Upper lobe of left lung (tissue), 6 donors: Measurements from ENCODE around the gene TMCC1. TPM values are rescaled to one million over a fixed set of nuclear protein-coding genes. Genes with fewer than 3 reads are reported as not detected.

Experiments
- ATAC-seq, 2 donors: fragments of 200-7000 bp; cut with Tn5 transposase; one replicate each; pipeline ENCODE4 v1.9.1; 2022; ENCODE audit warnings: mild to moderate bottlenecking in 2 of 2, moderate library complexity in 2 of 2; ENCODE audit not compliant: low FRiP score in 2 of 2
- DNase-seq, 2 donors: peaks; one replicate each; pipeline ENCODE4 v3.0.0-alpha.2; 2019 to 2020
- H3K27ac ChIP-seq, 4 donors: fragments of 200-600 bp; sonication (generic); one replicate each; pipeline ENCODE4 v1.5.1; 2016 to 2019
- H3K27me3 ChIP-seq, 4 donors: fragments of 200-600 bp; sonication (generic); one replicate each; pipeline ENCODE4 v1.5.1; 2017 to 2019
- H3K36me3 ChIP-seq, 4 donors: fragments of 200-600 bp; sonication (generic); one replicate each; pipeline ENCODE4 v1.5.1; 2016 to 2019
- H3K4me1 ChIP-seq, 4 donors: fragments of 200-600 bp; sonication (generic); one replicate each; pipeline ENCODE4 v1.5.1; 2018 to 2019
- H3K4me3 ChIP-seq, 4 donors: fragments of 200-600 bp; sonication (generic); one replicate each; pipeline ENCODE4 v1.5.1; 2017 to 2019; ENCODE audit warnings: mild to moderate bottlenecking in 2 of 4, moderate library complexity in 1 of 4
- H3K9me3 ChIP-seq, 4 donors: fragments of 200-600 bp; sonication (generic); one replicate each; pipeline ENCODE4 v1.5.1; 2018 to 2019
- CTCF ChIP-seq, 6 experiments: fragments of 450-650 bp in 4 of 6; fragments of 200-600 bp in 2 of 6; sonication (generic) in 2 of 6; IDR thresholded peaks; one replicate each; pipeline ENCODE4 v1.5.1; 2016 to 2019; ENCODE audit warnings: antibody characterized with exemption in 6 of 6
- EP300 ChIP-seq, 4 donors: sonication (generic); formaldehyde crosslinking; IDR thresholded peaks; one replicate each; pipeline ENCODE4 v1.5.1; 2017; ENCODE audit warnings: antibody characterized with exemption in 4 of 4, control low read depth in 2 of 4
- POLR2A ChIP-seq, 4 donors: fragments of 450-650 bp; IDR thresholded peaks; one replicate each; pipeline ENCODE4 v1.5.1; 2016 to 2017; ENCODE audit warnings: antibody characterized with exemption in 4 of 4, mild to moderate bottlenecking in 2 of 4
- POLR2AphosphoS5 ChIP-seq, 2 donors: sonication (generic); formaldehyde crosslinking; IDR thresholded peaks; one replicate each; pipeline ENCODE4 v1.5.1; 2017; ENCODE audit warnings: antibody characterized with exemption in 2 of 2
- WGBS, 2 donors: methylation state at CpG; one replicate each; pipeline ENCODE4 v1.1.5; 2017 to 2018; 5-methylcytosine and 5-hydroxymethylcytosine counted together
- total RNA-seq, 6 donors: library from RNA; depleted of rRNA in 4 of 6; stranded (reverse); fragments of >200 nt in 4 of 6; gene quantifications; one replicate each; pipeline versions ENCODE4 v1.1.0 to v1.2.1, GENCODE V29; 2016 to 2021
- donor health status: DM: no; HTN: no; CAD: no; lungs with moderate emphysema.
- donor health status: DM: no; HTN: yes; CAD: no; lungs with severe emphysema.

The TMCC1 gene
- total RNA-seq, 6 donors from 2014 or later = 16.9 to 39.2 (median 27.9) TPM

- no peaks in the 10 kb centered on the region for H3K36me3 ChIP-seq
- 83 to 87% methylated on average over 2 of the region's 2 CpGs for WGBS, 2 donors
Observed at GRCh38 chr3:129845956-129846355, 47.6 kb downstream of the TMCC1 start.

GRCh38 chr3:129840707-129841360 is 52.7 kb downstream of the TMCC1 start:
- Histone ChIP-seq H3K27me3 (no peaks in the 10 kb centered on the region), H3K27ac (no peak overlapping the region), H3K4me1 (peaks cover 7 to 13% (median 12%) of the 10 kb centered on the region in 4 donors), H3K9me3 (peaks cover 0 to 6% (median 1%) of the 10 kb centered on the region in 4 donors), H3K4me3 (no peak overlapping the region), H3K36me3 (no peaks in the 10 kb centered on the region)
- no peak for TF ChIP-seq CTCF (IDR thresholded peaks at IDR 0.05)
- TF ChIP-seq POLR2A (IDR thresholded peaks at IDR 0.05) = no peak
- TF ChIP-seq POLR2AphosphoS5 (IDR thresholded peaks at IDR 0.05) = no peak
- TF ChIP-seq EP300 (IDR thresholded peaks at IDR 0.05) = no peak
- no peak for ATAC-seq
- 93 to 97% methylated on average over 5 of the region's 5 CpGs for WGBS, 2 donors
- DNase-seq = no peak

More at GRCh38 chr3:129845956-129846355, 47.6 kb downstream of the TMCC1 start:
- ATAC-seq = no peak
- H3K9me3 ChIP-seq = peaks cover 0 to 6% (median 1%) of the 10 kb centered on the region in 4 donors
- H3K27me3 ChIP-seq = no peaks in the 10 kb centered on the region
- no peak overlapping the region for H3K4me3 ChIP-seq
- no peak for TF ChIP-seq POLR2A (IDR thresholded peaks at IDR 0.05)
- TF ChIP-seq EP300 (IDR thresholded peaks at IDR 0.05) = no peak
- TF ChIP-seq CTCF (IDR thresholded peaks at IDR 0.05) = no peak
- TF ChIP-seq POLR2AphosphoS5 (IDR thresholded peaks at IDR 0.05) = no peak
- DNase-seq = no peak
- no peak overlapping the region for H3K27ac ChIP-seq
- H3K4me1 ChIP-seq = peaks cover 0 to 3% (median 0%) of the 10 kb centered on the region in 4 donors

GRCh38 chr3:129838086-129838485 is 55.4 kb downstream of the TMCC1 start:
- Histone ChIP-seq H3K4me1 (peaks cover 7 to 13% (median 11%) of the 10 kb centered on the region in 4 donors), H3K4me3 (no peak overlapping the region), H3K27ac (no peak overlapping the region), H3K36me3 (no peaks in the 10 kb centered on the region), H3K9me3 (peaks cover 0 to 5% (median 1%) of the 10 kb centered on the region in 4 donors), H3K27me3 (no peaks in the 10 kb centered on the region)
- DNase-seq = no peak
- ATAC-seq = no peak
- 78 to 85% methylated on average over 6 of the region's 6 CpGs for WGBS, 2 donors
- no peak for TF ChIP-seq EP300 (IDR thresholded peaks at IDR 0.05)
- TF ChIP-seq CTCF (IDR thresholded peaks at IDR 0.05) = no peak
- TF ChIP-seq POLR2AphosphoS5 (IDR thresholded peaks at IDR 0.05) = no peak
- no peak for TF ChIP-seq POLR2A (IDR thresholded peaks at IDR 0.05)

- ATAC-seq (no peak), DNase-seq (no peak)
- TF ChIP-seq POLR2AphosphoS5 (IDR thresholded peaks at IDR 0.05) (no peak), CTCF (IDR thresholded peaks at IDR 0.05) (no peak), POLR2A (IDR thresholded peaks at IDR 0.05) (no peak), EP300 (IDR thresholded peaks at IDR 0.05) (no peak)
- WGBS, 2 donors = 62 to 74% methylated on average over 2 of the region's 2 CpGs
- H3K4me1 ChIP-seq = peaks cover 7 to 13% (median 11%) of the 10 kb centered on the region in 4 donors
- H3K36me3 ChIP-seq = no peaks in the 10 kb centered on the region
- H3K9me3 ChIP-seq = no peaks in the 10 kb centered on the region
- no peaks in the 10 kb centered on the region for H3K27me3 ChIP-seq
- no peak overlapping the region for H3K27ac ChIP-seq
- no peak overlapping the region for H3K4me3 ChIP-seq
Observed at GRCh38 chr3:129837065-129837642, 56.4 kb downstream of the TMCC1 start.
